Activated naive CD4-positive, alpha-beta T cell treated with anti-CD3 and anti-CD28 coated beads, Interleukin-2, amount 50 U/mL, for 24 hours (primary cell): ENCODE measurements around the gene LMTK2.
"Not testable (repeated sequence)": the region's sequence is repeated elsewhere in the genome, so short reads cannot be mapped to it uniquely, and the experiment has no call there.

ENCODE experiments used
- H3K27ac Mint-ChIP-seq: one replicate; pipeline ENCODE4 v1.8.0; 2021; ENCODE audit warnings: mild to moderate bottlenecking, mixed read lengths
- H3K27me3 Mint-ChIP-seq: one replicate; pipeline ENCODE4 v1.8.0; 2021; ENCODE audit warnings: mixed read lengths
- H3K36me3 Mint-ChIP-seq: one replicate; pipeline ENCODE4 v1.8.0; 2021; ENCODE audit warnings: mixed read lengths
- H3K4me1 Mint-ChIP-seq: one replicate; pipeline ENCODE4 v1.8.0; 2021; ENCODE audit warnings: mixed read lengths
- H3K4me3 Mint-ChIP-seq: one replicate; pipeline ENCODE4 v1.8.0; 2021; ENCODE audit warnings: mild to moderate bottlenecking, mixed read lengths
- H3K9me3 Mint-ChIP-seq: one replicate; pipeline ENCODE4 v1.8.0; 2021; ENCODE audit warnings: mixed read lengths

Gene LMTK2

GRCh38 chr7:98211221-98211675, 104.6 kb downstream of the LMTK2 start, which contains the start of gene BHLHA15:
TSS of gene BHLHA15 (plus strand) at chr7:98211439. CDS start at chr7:98212310, 871 bp downstream.
- peak within 1 kb of the TSS; percentile 70 for H3K27ac Mint-ChIP-seq
- no peaks in the 10 kb centered on the region for H3K27me3 Mint-ChIP-seq
- no peaks in the 10 kb centered on the region for H3K9me3 Mint-ChIP-seq
- H3K4me3 Mint-ChIP-seq, result peak within 1 kb of the TSS; percentile 54
- peaks cover 3% of the 10 kb centered on the region for H3K36me3 Mint-ChIP-seq
- H3K4me1 Mint-ChIP-seq, result peaks cover 9% of the 10 kb centered on the region

- Mint-ChIP-seq H3K9me3 (no peaks in the 10 kb centered on the region), H3K27me3 (no peaks in the 10 kb centered on the region), H3K4me3 (peak overlapping the region; percentile 54), H3K27ac (peak overlapping the region; percentile 70), H3K4me1 (peaks cover 9% of the 10 kb centered on the region), H3K36me3 (peaks cover 3% of the 10 kb centered on the region)
Observed at GRCh38 chr7:98211676-98212531, 105.2 kb downstream of the LMTK2 start.

DNA sequence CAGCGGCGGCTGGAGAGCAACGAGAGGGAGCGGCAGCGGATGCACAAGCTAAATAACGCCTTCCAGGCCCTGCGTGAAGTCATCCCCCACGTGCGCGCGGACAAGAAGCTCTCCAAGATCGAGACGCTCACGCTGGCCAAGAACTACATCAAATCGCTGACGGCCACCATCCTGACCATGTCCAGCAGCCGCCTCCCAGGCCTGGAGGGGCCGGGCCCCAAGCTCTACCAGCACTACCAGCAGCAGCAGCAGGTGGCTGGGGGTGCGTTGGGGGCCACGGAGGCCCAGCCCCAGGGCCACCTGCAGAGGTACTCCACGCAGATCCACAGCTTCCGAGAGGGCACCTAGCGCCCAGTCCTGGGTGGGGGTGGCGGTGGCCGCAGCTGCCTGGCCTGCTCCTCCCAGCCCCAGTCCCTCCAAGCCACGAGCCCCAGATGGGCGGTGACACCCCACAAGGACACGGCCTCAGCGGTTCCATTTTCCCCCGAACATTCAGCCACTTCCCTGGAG, 105.9 kb downstream of the LMTK2 start:
- Mint-ChIP-seq H3K27me3 (no peaks in the 10 kb centered on the region), H3K4me1 (peaks cover 9% of the 10 kb centered on the region), H3K9me3 (no peaks in the 10 kb centered on the region), H3K36me3 (no peaks in the 10 kb centered on the region), H3K4me3 (no peak overlapping the region), H3K27ac (no peak overlapping the region)

- Mint-ChIP-seq H3K27me3 (no peaks in the 10 kb centered on the region), H3K27ac (no peak overlapping the region), H3K4me3 (no peak overlapping the region), H3K9me3 (no peaks in the 10 kb centered on the region), H3K4me1 (peaks cover 13% of the 10 kb centered on the region), H3K36me3 (no peaks in the 10 kb centered on the region)
Observed at GRCh38 chr7:98213296-98213887, 106.7 kb downstream of the LMTK2 start.

- Mint-ChIP-seq H3K4me1 (peaks cover 21% of the 10 kb centered on the region), H3K9me3 (no peaks in the 10 kb centered on the region), H3K4me3 (no peak overlapping the region), H3K27ac (no peak overlapping the region), H3K36me3 (peaks cover under 1% of the 10 kb centered on the region), H3K27me3 (no peaks in the 10 kb centered on the region)
Observed at GRCh38 chr7:98213888-98214810, 107.5 kb downstream of the LMTK2 start.

- H3K27me3 Mint-ChIP-seq, result no peaks in the 10 kb centered on the region
- peaks cover 3% of the 10 kb centered on the region for H3K36me3 Mint-ChIP-seq
- no peak overlapping the region for H3K4me3 Mint-ChIP-seq
- no peaks in the 10 kb centered on the region for H3K9me3 Mint-ChIP-seq
- H3K27ac Mint-ChIP-seq, result no peak overlapping the region
- H3K4me1 Mint-ChIP-seq, result peaks cover 25% of the 10 kb centered on the region
Observed at GRCh38 chr7:98214811-98215321, 108.2 kb downstream of the LMTK2 start.

DNA sequence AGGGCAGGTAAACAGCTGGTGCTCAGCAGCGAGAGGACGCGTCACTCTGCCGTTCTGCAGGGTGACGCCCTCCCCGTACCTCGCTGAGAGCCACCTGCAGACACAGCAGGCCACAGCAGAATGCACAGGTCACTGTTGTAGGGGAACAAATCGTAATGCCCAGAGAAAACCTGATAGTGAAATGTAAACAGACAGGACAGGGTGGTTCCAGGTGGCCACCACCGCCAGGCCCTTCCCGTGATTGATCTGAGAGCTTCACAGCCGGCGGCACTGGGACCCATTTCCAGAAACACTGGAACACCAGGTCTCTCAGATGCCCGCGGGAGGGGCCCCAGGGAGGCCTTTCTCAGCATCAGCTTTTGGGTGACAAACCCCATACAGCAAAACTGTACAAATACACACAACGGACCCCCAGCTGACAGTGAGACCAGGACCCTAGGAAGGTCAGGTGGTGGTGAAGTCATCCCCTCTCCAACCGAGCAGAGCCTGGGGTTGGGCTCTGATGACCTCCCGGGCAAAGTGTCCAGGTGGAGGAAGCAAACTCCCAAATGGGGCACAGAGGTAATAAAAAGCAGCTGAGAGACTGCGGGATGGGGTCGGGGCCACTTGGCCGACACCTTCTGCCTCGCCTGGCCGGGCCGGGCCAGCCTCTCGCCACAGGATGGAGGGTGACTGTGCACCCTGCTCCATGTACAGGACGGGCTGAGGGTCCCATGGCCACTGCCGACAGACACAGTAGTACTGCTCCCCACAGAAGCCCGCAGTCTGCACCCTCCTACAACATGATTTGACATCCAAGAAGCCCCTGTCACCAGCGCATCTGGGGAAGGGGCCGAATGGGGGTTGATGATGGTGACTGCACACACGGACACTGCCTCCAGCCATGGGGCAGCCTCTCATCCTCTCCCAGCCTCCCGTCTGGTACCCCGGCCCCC, 109.2 kb downstream of the LMTK2 start:
- Mint-ChIP-seq H3K9me3 (no peaks in the 10 kb centered on the region), H3K36me3 (peaks cover 3% of the 10 kb centered on the region), H3K27me3 (no peaks in the 10 kb centered on the region), H3K4me3 (no peak overlapping the region), H3K4me1 (peaks cover 24% of the 10 kb centered on the region), H3K27ac (no peak overlapping the region)

DNA sequence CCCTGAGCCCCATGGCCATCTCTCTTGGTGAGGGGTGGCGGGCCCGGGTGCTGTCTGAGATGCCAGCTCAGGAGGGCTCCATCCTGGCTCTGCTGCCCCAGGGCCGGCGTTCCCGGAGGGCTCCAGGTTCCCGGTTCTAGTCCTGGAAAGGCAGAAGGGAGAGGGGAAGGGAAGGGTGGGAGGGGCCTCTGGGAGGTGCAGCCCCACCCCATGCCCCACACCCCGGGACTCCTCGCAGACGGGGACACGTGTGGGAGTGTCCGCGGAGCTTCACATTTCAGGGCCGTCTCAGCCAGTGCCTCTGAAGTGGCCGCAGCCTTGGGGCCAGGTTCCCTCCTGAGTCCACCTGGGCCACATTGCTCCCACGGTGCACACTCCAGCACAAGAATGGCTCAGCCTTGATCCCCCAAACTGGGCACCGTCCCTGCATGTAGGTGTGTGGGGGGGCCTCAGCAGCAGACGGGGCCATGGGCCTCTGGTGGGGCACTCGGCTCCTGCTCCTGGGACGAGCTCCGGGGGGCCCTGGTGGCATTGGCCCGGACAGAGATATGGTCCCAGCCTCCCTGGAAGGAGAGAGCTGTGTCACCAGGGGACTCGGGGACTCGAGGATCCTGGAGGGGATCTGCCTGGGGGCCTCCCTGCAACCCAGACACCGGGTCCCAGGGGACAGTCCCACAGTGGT, 110.4 kb downstream of the LMTK2 start:
- Mint-ChIP-seq H3K27ac (no peak overlapping the region), H3K4me3 (no peak overlapping the region), H3K4me1 (peaks cover 20% of the 10 kb centered on the region), H3K9me3 (no peaks in the 10 kb centered on the region), H3K36me3 (peaks cover 3% of the 10 kb centered on the region), H3K27me3 (no peaks in the 10 kb centered on the region)

DNA sequence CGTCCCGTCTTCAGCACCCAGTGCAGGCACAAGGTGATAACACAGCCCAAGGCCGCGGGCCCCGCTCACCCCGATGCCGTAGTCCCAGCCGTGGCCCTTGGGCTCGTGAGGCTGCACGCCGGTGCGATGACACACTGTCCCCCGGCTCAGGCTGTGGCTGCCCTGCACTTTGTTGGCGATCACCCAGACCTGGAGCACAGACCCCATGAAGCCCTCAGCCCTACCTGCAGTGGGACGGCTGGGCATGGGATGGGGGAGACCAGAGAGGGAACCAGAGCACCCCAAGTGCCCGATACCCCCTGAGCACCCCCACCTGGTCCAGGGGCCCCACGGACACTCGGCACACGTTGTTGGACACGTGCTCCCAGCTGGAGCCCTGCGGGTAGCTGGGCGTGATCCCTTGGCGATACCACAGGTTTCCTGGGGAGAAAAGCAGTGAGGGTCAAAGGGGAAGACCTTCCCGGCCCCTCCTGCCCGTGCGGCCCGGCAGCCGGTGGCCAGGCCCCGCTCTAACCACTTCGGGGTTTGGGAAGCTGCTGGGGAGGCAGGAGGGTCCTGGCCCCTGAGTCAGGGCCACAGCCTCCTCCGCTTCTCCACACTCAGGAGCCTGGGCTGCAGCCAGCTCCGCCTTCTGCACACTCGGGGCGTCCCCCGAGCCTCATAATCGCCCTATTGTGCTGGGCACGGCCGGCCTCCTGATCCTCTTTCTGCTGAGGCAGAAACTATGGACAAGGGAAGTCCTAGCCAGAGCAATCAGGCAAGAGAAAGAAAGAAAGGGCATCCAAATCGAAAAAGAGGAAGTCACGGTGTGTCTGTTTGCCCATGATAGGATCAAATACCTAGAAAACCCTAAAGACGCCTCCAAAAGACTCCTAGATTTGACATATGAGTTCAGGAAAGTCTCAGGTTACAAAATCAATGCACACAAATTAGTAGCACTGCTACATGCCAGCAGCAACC, 111.2 kb downstream of the LMTK2 start:
- no peaks in the 10 kb centered on the region for H3K27me3 Mint-ChIP-seq
- peak overlapping the region; percentile 79 for H3K27ac Mint-ChIP-seq
- no peaks in the 10 kb centered on the region for H3K9me3 Mint-ChIP-seq
- peaks cover 20% of the 10 kb centered on the region for H3K4me1 Mint-ChIP-seq
- H3K4me3 Mint-ChIP-seq, result no peak overlapping the region
- peaks cover 3% of the 10 kb centered on the region for H3K36me3 Mint-ChIP-seq

DNA sequence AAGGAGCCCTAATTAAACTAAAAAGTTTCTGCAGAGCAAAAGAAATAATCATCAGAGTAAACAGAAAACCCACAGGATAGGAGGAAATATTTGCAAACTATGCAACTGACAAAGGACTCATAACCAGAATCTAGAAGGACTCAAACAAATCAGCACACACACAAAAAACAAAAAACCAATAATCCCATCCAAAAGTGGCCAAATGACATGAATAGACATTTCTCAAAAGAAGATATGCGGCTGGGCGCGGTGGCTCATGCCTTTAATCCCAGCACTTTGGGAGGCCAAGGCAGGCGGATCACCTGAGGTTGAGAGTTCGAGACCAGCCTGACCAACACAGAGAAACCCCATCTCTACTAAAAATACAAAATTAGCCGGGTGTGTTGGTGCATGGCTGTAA, 112.7 kb downstream of the LMTK2 start:
- H3K27me3 Mint-ChIP-seq, H3K36me3 Mint-ChIP-seq, H3K4me3 Mint-ChIP-seq, H3K9me3 Mint-ChIP-seq: not testable (repeated sequence)
- H3K4me1 Mint-ChIP-seq, result peaks cover 20% of the 10 kb centered on the region
- H3K27ac Mint-ChIP-seq, result peak overlapping the region; percentile 48

GRCh38 chr7:98221611-98222532, 115.2 kb downstream of the LMTK2 start:
- Mint-ChIP-seq H3K4me3 (no peak overlapping the region), H3K4me1 (peaks cover 20% of the 10 kb centered on the region), H3K27me3 (no peaks in the 10 kb centered on the region), H3K27ac (no peak overlapping the region), H3K36me3 (peaks cover 3% of the 10 kb centered on the region), H3K9me3 (no peaks in the 10 kb centered on the region)

DNA sequence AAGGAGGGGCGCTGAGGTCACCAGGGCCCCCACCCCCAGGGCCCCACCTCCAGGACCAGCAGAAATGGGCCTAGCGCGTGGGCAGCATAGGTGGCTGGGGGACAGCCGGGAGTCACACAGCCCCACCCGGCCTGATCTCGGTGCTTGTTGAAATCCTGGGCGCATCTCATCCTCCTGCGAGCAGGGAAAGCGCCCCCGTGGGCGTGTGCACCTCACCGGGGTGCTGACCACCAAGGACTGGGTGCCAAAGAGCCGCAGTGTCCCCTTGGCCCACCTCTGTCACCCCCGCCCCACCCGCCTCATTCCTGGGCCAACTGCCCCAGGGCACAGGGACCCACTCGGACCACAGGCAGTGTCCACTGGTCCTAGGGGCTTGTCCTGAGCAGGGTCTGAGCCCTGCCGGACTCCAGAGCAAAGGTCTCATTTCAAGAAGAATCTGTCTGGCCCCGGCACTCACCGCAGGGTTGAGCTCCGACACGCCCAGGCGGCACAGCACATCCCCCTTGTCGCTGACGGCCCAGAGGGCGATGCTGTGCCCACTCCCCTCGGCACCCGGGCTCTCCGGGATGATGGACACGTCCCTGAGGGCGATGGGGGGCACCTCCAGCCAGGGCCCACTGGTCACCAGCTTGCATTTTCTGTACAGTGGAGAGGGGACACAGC, 116.0 kb downstream of the LMTK2 start:
- H3K27me3 Mint-ChIP-seq, result no peaks in the 10 kb centered on the region
- H3K36me3 Mint-ChIP-seq, result peaks cover 3% of the 10 kb centered on the region
- no peak overlapping the region for H3K4me3 Mint-ChIP-seq
- H3K27ac Mint-ChIP-seq, result no peak overlapping the region
- H3K4me1 Mint-ChIP-seq, result peaks cover 20% of the 10 kb centered on the region
- no peaks in the 10 kb centered on the region for H3K9me3 Mint-ChIP-seq
